ENCODE measurements around the gene SYNDIG1L.

GRCh38 chr14:74425525-74426201 lies 347 bp downstream of the SYNDIG1L start:
- TF ChIP-seq CTCF (IDR thresholded peaks at IDR 0.05; ENCODE audit: low read depth, low read length) (no peak), MAX (IDR thresholded peaks at IDR 0.05; ENCODE audit: low read depth, low read length) (no peak), POLR2A (IDR thresholded peaks at IDR 0.05; ENCODE audit: extremely low read depth, insufficient read length) (no peak)

Measured in NB4 (cell line).